ENCODE measurements around the gene RTEL1. TPM values are rescaled to one million over a fixed set of nuclear protein-coding genes. Genes with fewer than 3 reads are reported as not detected.

The RTEL1 gene
- total RNA-seq, 4 donors from 2014 or later: 14.1 to 87.4 (median 54.2) TPM

DNA sequence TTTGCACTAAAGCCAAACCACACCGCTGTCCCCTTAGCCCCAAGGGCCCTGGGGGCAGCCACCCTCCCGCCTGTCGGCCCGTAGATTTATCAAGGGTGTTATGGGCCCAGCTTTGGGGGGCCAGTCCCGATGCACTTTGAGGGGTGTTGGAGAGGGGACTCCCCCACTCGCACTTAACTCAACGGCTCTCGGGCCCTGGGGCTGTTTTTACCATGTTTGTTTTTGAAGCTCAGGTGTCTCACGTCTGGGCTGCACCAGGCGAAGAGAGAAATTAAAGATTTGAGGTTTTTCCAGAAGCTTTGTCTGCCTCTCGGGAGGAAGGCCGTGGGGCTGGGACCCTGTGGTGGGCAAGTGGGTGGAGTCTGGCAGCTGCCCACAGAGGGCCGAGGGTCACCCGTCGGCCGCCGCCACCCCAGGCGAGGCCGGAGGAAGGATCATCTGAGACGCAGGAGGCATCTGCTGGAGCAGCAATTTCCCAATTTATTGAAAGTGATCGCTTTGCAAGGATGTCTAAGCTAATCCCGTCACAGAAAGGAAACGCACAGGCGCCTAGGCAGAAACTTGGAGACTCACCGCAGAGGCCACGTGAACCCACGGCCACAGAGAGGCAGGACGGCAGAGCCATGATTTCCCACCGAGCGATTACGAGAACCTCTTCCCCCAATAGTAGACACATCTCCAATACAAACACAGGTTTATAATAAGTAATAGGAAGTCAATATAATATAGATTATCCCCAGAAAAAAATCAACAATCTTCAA is 85.3 kb downstream of the RTEL1 start:
- Histone ChIP-seq H3K36me3 (peaks cover 20 to 21% of the 10 kb centered on the region in 2 donors), H3K4me3 (replicated peaks in 1 of 3) (no peak overlapping the region), H3K27me3 (no peaks in the 10 kb centered on the region), H3K27ac (no peak overlapping the region), H3K9me3 (no peaks in the 10 kb centered on the region), H3K4me1 (peaks cover 17 to 22% of the 10 kb centered on the region in 2 donors)
- TF ChIP-seq, protein P1, sequence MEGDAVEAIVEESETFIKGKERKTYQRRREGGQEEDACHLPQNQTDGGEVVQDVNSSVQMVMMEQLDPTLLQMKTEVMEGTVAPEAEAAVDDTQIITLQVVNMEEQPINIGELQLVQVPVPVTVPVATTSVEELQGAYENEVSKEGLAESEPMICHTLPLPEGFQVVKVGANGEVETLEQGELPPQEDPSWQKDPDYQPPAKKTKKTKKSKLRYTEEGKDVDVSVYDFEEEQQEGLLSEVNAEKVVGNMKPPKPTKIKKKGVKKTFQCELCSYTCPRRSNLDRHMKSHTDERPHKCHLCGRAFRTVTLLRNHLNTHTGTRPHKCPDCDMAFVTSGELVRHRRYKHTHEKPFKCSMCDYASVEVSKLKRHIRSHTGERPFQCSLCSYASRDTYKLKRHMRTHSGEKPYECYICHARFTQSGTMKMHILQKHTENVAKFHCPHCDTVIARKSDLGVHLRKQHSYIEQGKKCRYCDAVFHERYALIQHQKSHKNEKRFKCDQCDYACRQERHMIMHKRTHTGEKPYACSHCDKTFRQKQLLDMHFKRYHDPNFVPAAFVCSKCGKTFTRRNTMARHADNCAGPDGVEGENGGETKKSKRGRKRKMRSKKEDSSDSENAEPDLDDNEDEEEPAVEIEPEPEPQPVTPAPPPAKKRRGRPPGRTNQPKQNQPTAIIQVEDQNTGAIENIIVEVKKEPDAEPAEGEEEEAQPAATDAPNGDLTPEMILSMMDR (IDR thresholded peaks at IDR 0.05): no peak
- no peak for TF ChIP-seq POLR2A (IDR thresholded peaks at IDR 0.05)
- DNase-seq: no peak
- 88 to 91% methylated on average over 31 of the region's 31 CpGs for whole genome bisulfite sequencing, 2 donors
- intact Hi-C loops (cut with DNase I): loop anchor here (5.0 kb wide), 1 partner anchor 206 kb away; the partner anchor contains the start of gene PTK6

GRCh38 chr20:63744158-63744557 is 86.0 kb downstream of the RTEL1 start:
- Histone ChIP-seq H3K4me1 (peaks cover 9 to 14% of the 10 kb centered on the region in 2 donors), H3K27me3 (no peaks in the 10 kb centered on the region), H3K9me3 (no peaks in the 10 kb centered on the region), H3K4me3 (replicated peaks in 1 of 3) (no peak overlapping the region), H3K36me3 (peaks cover 20 to 21% of the 10 kb centered on the region in 2 donors), H3K27ac (no peak overlapping the region)
- 70 to 80% methylated on average over 4 of the region's 4 CpGs for WGBS, 2 donors
- TF ChIP-seq, protein P1 (IDR thresholded peaks at IDR 0.05): no peak
- no peak for TF ChIP-seq POLR2A (IDR thresholded peaks at IDR 0.05)
- DNase-seq: no peak
- intact Hi-C loops (cut with DNase I): loop anchor here (5.0 kb wide), 1 partner anchor 207 kb away; the partner anchor contains the start of gene PTK6

GRCh38 chr20:63744574-63745423 is 86.7 kb downstream of the RTEL1 start:
- TF ChIP-seq, protein P1 (IDR thresholded peaks at IDR 0.05): no peak
- TF ChIP-seq POLR2A (IDR thresholded peaks at IDR 0.05): no peak
- peaks cover 9 to 13% of the 10 kb centered on the region in 2 donors for H3K4me1 ChIP-seq
- WGBS, 2 donors: 78 to 84% methylated on average over 23 to 25 of the region's 25 CpGs
- H3K27ac ChIP-seq: no peak overlapping the region
- H3K9me3 ChIP-seq: no peaks in the 10 kb centered on the region
- peaks cover 20 to 21% of the 10 kb centered on the region in 2 donors for H3K36me3 ChIP-seq
- H3K27me3 ChIP-seq: no peaks in the 10 kb centered on the region
- no peak overlapping the region for H3K4me3 ChIP-seq (replicated peaks in 1 of 3)
- intact Hi-C loops (cut with DNase I): loop anchor here (5.0 kb wide), 1 partner anchor 207 kb away; the partner anchor contains the start of gene PTK6
- no peak for DNase-seq

- no peaks in the 10 kb centered on the region for H3K27me3 ChIP-seq
- peaks cover 20 to 21% of the 10 kb centered on the region in 2 donors for H3K36me3 ChIP-seq
- no peak overlapping the region for H3K4me3 ChIP-seq (replicated peaks in 1 of 3)
- TF ChIP-seq, protein P1 (IDR thresholded peaks at IDR 0.05): no peak
- TF ChIP-seq POLR2A (IDR thresholded peaks at IDR 0.05): no peak
- H3K4me1 ChIP-seq: peaks cover 9 to 13% of the 10 kb centered on the region in 2 donors
- no peak overlapping the region for H3K27ac ChIP-seq
- no peak for DNase-seq
- 83 to 84% methylated on average over 15 of the region's 15 CpGs for WGBS, 2 donors
- intact Hi-C loops (cut with DNase I): no loop called here
- no peaks in the 10 kb centered on the region for H3K9me3 ChIP-seq
Observed at GRCh38 chr20:63745424-63745805, 87.3 kb downstream of the RTEL1 start.

Small RNA genes within 50 kb of the gene (small RNA-seq; reads per million reads assigned to genes)
- gene LIME1 (not detected), gene TNFRSF6B (not detected)

Other genes with a start within 250 kb of the RTEL1 start
- gene KCNQ2, start 185.7 kb upstream of the RTEL1 start, total RNA-seq: under 1 TPM in 2 of 4 donors, not detected in 2; 0.11 to 0.27 TPM
- 1 to 10 TPM in 3 of 4 donors, under 1 TPM in 1; 0.22 to 2.0 (median 1.3) TPM for gene EEF1A2, start 159.2 kb upstream of the RTEL1 start, total RNA-seq
- 100 to 1,000 TPM in 3 of 4 donors, 10 to 100 TPM in 1; 82.0 to 226 (median 146) TPM for gene PPDPF, start 137.5 kb upstream of the RTEL1 start, total RNA-seq
- under 1 TPM in 1 of 4 donors, not detected in 3; 0.11 TPM for gene PTK6, start 120.9 kb upstream of the RTEL1 start, total RNA-seq
- not detected for gene SRMS, start 110.6 kb upstream of the RTEL1 start, total RNA-seq
- gene FNDC11, start 104.2 kb upstream of the RTEL1 start, total RNA-seq: under 1 TPM in 3 of 4 donors, not detected in 1; 0.39 to 0.89 (median 0.40) TPM
- 10 to 100 TPM; 24.3 to 45.5 (median 36.0) TPM for gene HELZ2, start 84.1 kb upstream of the RTEL1 start, total RNA-seq
- gene GMEB2, start 31.2 kb upstream of the RTEL1 start, total RNA-seq: 10 to 100 TPM; 23.1 to 34.9 (median 29.9) TPM
- 10 to 100 TPM; 53.7 to 84.0 (median 66.1) TPM for gene STMN3, start 4.9 kb upstream of the RTEL1 start, total RNA-seq
- 10 to 100 TPM in 2 of 4 donors, 1 to 10 TPM in 2; 6.7 to 15.5 (median 10.5) TPM for gene TNFRSF6B, start 38.3 kb downstream of the RTEL1 start, total RNA-seq
- 10 to 100 TPM; 43.6 to 52.1 (median 46.7) TPM for gene ARFRP1, start 49.7 kb downstream of the RTEL1 start, total RNA-seq
- 10 to 100 TPM; 27.7 to 36.3 (median 30.0) TPM for gene ZGPAT, start 49.7 kb downstream of the RTEL1 start, total RNA-seq
- 10 to 100 TPM in 2 of 4 donors, 1 to 10 TPM in 2; 8.7 to 25.0 (median 11.5) TPM for gene LIME1, start 78.4 kb downstream of the RTEL1 start, total RNA-seq
- gene SLC2A4RG, start 81.5 kb downstream of the RTEL1 start, total RNA-seq: 10 to 100 TPM; 26.0 to 55.9 (median 39.3) TPM
- 10 to 100 TPM; 15.9 to 39.9 (median 27.7) TPM for gene ZBTB46, start 173.0 kb downstream of the RTEL1 start, total RNA-seq
- not detected for gene ABHD16B, start 203.2 kb downstream of the RTEL1 start, total RNA-seq
- 10 to 100 TPM; 69.4 to 93.3 (median 89.6) TPM for gene TPD52L2, start 207.0 kb downstream of the RTEL1 start, total RNA-seq
- gene DNAJC5, start 236.8 kb downstream of the RTEL1 start, total RNA-seq: 10 to 100 TPM; 38.4 to 87.4 (median 75.1) TPM